GM19238 (cell line): Measurements from ENCODE around the gene KHDC4.

Source experiments
- DNase-seq: peaks from one replicate; pipeline ENCODE4 v3.0.0; 2011; ENCODE audit warnings: low spot score; ENCODE audit not compliant: insufficient read length

Gene KHDC4

DNA sequence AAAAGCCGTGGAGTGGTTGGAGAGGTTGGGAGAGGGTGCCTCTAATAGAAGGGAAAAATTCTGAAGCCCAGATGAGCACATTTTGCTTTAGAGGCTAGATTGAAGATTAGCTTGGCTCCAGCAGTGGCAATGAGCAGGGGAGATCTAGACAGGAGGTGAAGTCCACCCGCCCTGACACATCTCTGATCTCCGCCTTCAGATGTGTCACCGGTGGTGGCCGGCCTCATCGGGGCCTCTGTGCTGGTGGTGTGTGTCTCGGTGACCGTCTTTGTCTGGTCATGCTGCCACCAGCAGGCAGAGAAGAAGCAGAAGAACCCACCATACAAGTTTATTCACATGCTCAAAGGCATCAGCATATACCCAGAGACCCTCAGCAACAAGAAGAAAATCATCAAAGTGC lies 66.4 kb downstream of the KHDC4 start:
- DNase-seq, result no peak

DNA sequence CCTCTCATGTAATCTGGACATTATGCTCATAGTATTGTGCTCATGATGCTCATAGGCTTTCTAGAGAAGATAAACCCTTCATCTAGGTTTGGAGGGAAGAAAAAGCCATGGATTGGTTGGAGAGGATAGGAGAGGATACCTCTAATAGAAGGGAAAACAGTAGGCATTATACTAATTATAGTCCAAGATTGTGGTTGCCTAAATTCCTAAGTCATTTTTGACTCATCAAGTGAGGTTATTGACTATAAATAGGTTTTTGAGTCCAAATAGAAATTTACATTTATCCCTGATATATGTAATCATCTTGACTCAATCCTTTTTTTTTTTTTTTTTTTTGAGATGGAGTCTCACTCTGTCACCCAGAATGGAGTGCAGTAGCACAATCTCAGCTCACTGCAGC lies 69.8 kb downstream of the KHDC4 start:
- no peak for DNase-seq
